GM12878 (cell line): Measurements from ENCODE around the gene CDK2. TPM values are rescaled to one million over a fixed set of nuclear protein-coding genes. Genes with fewer than 3 reads are reported as not detected.

Experiments used
- ATF2 ChIP-seq: IDR thresholded peaks from 2 replicates; pipeline ENCODE4 v1.6.1; 2012; ENCODE audit warnings: low read length, inconsistent platforms
- CHD2 ChIP-seq: IDR thresholded peaks from 2 replicates; pipeline ENCODE4 v1.6.1; 2011; ENCODE audit warnings: low read depth, low read length, improper control_type of control experiment, borderline replicate concordance
- CREM ChIP-seq: IDR thresholded peaks from 2 replicates; pipeline ENCODE4 v1.6.1; 2014; ENCODE audit warnings: antibody characterized with exemption, low read depth
- EED ChIP-seq: sonication (generic); IDR thresholded peaks from 2 replicates; pipeline ENCODE4 v1.6.1; 2016; ENCODE audit warnings: antibody characterized with exemption, low read depth
- ESRRA ChIP-seq: IDR thresholded peaks from 2 replicates; pipeline ENCODE4 v1.6.1; 2012; ENCODE audit warnings: mild to moderate bottlenecking, low read length, improper control_type of control experiment
- EZH2 ChIP-seq: IDR thresholded peaks from 2 replicates; pipeline ENCODE4 v1.6.1; 2012; ENCODE audit warnings: low read depth, mild to moderate bottlenecking, control low read depth, inconsistent platforms, low read length, borderline replicate concordance; ENCODE audit not compliant: control insufficient read depth
- FOXM1 ChIP-seq: IDR thresholded peaks from 2 replicates; pipeline ENCODE4 v1.6.1; 2012; ENCODE audit warnings: low read depth, mild to moderate bottlenecking, inconsistent platforms, low read length, moderate library complexity
- HDAC2 ChIP-seq: fragments of 200-600 bp; sonication (generic); IDR thresholded peaks from 2 replicates; pipeline ENCODE4 v1.6.1; 2017
- IKZF2 ChIP-seq, 2 experiments: fragments of 450-650 bp; IDR thresholded peaks; 2 replicates each; pipeline ENCODE4 v1.6.1; 2017; ENCODE audit warnings: mild to moderate bottlenecking in 2 of 2, moderate library complexity in 2 of 2
- NBN ChIP-seq: fragments of 450-650 bp; IDR thresholded peaks from 2 replicates; pipeline ENCODE4 v1.6.1; 2016
- NFYB ChIP-seq: IDR thresholded peaks from 2 replicates; pipeline ENCODE4 v1.6.1; 2011; ENCODE audit warnings: low read depth, mild to moderate bottlenecking, low read length, improper control_type of control experiment, moderate library complexity; ENCODE audit not compliant: insufficient read depth
- PML ChIP-seq: IDR thresholded peaks from 2 replicates; pipeline ENCODE4 v1.6.1; 2012; ENCODE audit warnings: low read length, inconsistent platforms
- RELB ChIP-seq: fragments of 450-650 bp; IDR thresholded peaks from 2 replicates; pipeline ENCODE4 v1.6.1; 2017; ENCODE audit warnings: low read depth, mild to moderate bottlenecking, moderate library complexity
- SKIL ChIP-seq: fragments of 450-650 bp; IDR thresholded peaks from 2 replicates; pipeline ENCODE4 v1.6.1; 2017; ENCODE audit warnings: mild to moderate bottlenecking, low read depth, inconsistent platforms; ENCODE audit not compliant: poor library complexity, severe bottlenecking
- SMAD1 ChIP-seq: fragments of 450-650 bp; IDR thresholded peaks from 2 replicates; pipeline ENCODE4 v1.6.1; 2018; ENCODE audit warnings: mild to moderate bottlenecking, low read depth; ENCODE audit not compliant: partially characterized antibody
- SMARCA5 ChIP-seq: fragments of 450-650 bp; IDR thresholded peaks from 2 replicates; pipeline ENCODE4 v1.6.1; 2017; ENCODE audit warnings: mild to moderate bottlenecking
- TAF1 ChIP-seq: IDR thresholded peaks from 2 replicates; pipeline ENCODE4 v1.6.1; 2011; ENCODE audit warnings: mild to moderate bottlenecking, low read depth, low read length, borderline replicate concordance
- TCF12 ChIP-seq: IDR thresholded peaks from 2 replicates; pipeline ENCODE4 v1.6.1; 2011; ENCODE audit warnings: low read depth, mild to moderate bottlenecking, low read length
- USF1 ChIP-seq: IDR thresholded peaks from 2 replicates; pipeline ENCODE4 v1.6.1; 2011; ENCODE audit warnings: borderline replicate concordance, low read depth, mild to moderate bottlenecking, moderate library complexity, mixed read lengths, low read length; ENCODE audit not compliant: insufficient read depth; ENCODE audit errors: extremely low read length
- polyA plus RNA-seq, 11 experiments: library from polyadenylated mRNA; depleted of rRNA in 4 of 11; unstranded in 6 of 11; stranded (reverse) in 5 of 11; fragments of >200 nt; fragmentation: Nextera tagmentation in 4 of 11; fragmentation: Illumina TruSeq in 1 of 11; extraction: Ambion mirVana in 4 of 11; extraction: Trizol in 1 of 11; gene quantifications; 1 replicate in 1 of 11; 2 replicates in 10 of 11; pipeline versions ENCODE4 v1.2.1 to v1.2.3, GENCODE V29; 2011 to 2016; ENCODE audit warnings: inconsistent platforms in 2 of 11, missing spikeins in 2 of 11, low read depth in 1 of 11
- total RNA-seq, 4 experiments: library from RNA; depleted of rRNA in 3 of 4; stranded (reverse); fragments of >200 nt in 3 of 4; fragmentation: Illumina TruSeq in 1 of 4; extraction: Trizol in 1 of 4; gene quantifications; 2 replicates each; pipeline versions ENCODE4 v1.2.1 to v1.2.3, GENCODE V29; 2013 to 2021
- TF ChIP-seq, protein P1 (sequence below): IDR thresholded peaks from 2 replicates; pipeline ENCODE4 v1.6.1; 2012; ENCODE audit warnings: improper control_type of control experiment, low read depth, low read length; ENCODE audit not compliant: insufficient replicate concordance

The CDK2 gene
- total and polyA plus RNA-seq, 10 of the 15 experiments (the other 5 are each of a cell fraction or from before 2014, with no cell fraction given) = 13.1 to 138 (median 82.2) TPM

DNA sequence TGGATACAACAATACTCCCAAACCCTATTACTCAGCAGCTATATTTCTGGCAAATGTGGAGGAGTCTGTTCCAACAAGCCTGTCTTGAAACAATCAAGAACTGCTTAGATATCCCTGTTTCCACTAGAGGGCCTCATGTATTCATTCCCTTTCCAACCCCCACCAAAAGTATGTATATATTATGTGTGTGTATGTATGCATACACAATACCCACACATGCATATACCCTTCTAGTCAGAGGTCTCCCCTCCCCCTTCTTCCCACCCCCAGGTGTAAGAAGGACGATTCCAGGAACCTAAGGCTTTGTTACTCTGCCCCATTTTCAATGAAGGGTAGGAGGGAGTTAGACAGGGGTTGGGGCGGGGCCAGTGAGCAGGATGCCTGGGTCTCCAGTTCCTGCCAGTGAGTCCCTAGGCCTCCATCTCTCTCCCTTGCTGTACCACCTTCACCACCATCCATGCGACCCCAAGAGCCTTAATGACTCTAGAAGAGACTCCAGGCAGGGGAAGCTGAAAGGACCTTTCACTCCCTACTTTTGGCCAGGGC lies 35.8 kb upstream of the CDK2 start, which contains the start of gene DGKA (continued):
- TF ChIP-seq, protein P1, sequence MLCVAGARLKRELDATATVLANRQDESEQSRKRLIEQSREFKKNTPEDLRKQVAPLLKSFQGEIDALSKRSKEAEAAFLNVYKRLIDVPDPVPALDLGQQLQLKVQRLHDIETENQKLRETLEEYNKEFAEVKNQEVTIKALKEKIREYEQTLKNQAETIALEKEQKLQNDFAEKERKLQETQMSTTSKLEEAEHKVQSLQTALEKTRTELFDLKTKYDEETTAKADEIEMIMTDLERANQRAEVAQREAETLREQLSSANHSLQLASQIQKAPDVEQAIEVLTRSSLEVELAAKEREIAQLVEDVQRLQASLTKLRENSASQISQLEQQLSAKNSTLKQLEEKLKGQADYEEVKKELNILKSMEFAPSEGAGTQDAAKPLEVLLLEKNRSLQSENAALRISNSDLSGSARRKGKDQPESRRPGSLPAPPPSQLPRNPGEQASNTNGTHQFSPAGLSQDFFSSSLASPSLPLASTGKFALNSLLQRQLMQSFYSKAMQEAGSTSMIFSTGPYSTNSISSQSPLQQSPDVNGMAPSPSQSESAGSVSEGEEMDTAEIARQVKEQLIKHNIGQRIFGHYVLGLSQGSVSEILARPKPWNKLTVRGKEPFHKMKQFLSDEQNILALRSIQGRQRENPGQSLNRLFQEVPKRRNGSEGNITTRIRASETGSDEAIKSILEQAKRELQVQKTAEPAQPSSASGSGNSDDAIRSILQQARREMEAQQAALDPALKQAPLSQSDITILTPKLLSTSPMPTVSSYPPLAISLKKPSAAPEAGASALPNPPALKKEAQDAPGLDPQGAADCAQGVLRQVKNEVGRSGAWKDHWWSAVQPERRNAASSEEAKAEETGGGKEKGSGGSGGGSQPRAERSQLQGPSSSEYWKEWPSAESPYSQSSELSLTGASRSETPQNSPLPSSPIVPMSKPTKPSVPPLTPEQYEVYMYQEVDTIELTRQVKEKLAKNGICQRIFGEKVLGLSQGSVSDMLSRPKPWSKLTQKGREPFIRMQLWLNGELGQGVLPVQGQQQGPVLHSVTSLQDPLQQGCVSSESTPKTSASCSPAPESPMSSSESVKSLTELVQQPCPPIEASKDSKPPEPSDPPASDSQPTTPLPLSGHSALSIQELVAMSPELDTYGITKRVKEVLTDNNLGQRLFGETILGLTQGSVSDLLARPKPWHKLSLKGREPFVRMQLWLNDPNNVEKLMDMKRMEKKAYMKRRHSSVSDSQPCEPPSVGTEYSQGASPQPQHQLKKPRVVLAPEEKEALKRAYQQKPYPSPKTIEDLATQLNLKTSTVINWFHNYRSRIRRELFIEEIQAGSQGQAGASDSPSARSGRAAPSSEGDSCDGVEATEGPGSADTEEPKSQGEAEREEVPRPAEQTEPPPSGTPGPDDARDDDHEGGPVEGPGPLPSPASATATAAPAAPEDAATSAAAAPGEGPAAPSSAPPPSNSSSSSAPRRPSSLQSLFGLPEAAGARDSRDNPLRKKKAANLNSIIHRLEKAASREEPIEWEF = no peak
- TF ChIP-seq IKZF2 (IDR thresholded peaks at IDR 0.05) (peak; percentile 36 to 58), NFYB (no peak), SMAD1 (no peak), EED (no peak), SMARCA5 (peak; percentile 75), USF1 (no peak), RELB (peak; percentile 48; the same call in 1 of the 2 replicates), SKIL (peak; percentile 35), TCF12 (no peak), FOXM1 (peak; percentile 49; the same call in 1 of the 2 replicates), HDAC2 (no peak), NBN (no peak), ATF2 (no peak), EZH2 (no peak), CHD2 (peak; percentile 22; the same call in 1 of the 2 replicates), TAF1 (0 out of 2 replicates have a peak, but pooled peaks have one; percentile 31), CREM (no peak), PML (0 out of 2 replicates have a peak, but pooled peaks have one; percentile 14), ESRRA (no peak)
